ENCODE results near the gene SH2D1A. TPM values are rescaled to one million over a fixed set of nuclear protein-coding genes. Genes with fewer than 3 reads are reported as not detected.
"Not testable (repeated sequence)": the region's sequence is repeated elsewhere in the genome, so short reads cannot be mapped to it uniquely, and the experiment has no call there.

Gene SH2D1A
- total RNA-seq = under 1 TPM; 0.11 to 0.33 (median 0.20) TPM
- 0.16 TPM for polyA plus RNA-seq
- long read RNA-seq, donor 1 = 0 reads
- long read RNA-seq, donor 2 = 0 reads
- long read RNA-seq, donor 3 = 0 reads
- long read RNA-seq, donor 4 = 0 reads

- intact Hi-C loops (cut with DNase I) = no loop called here
- DNase-seq (peak in 1 of 3 donors; percentile 33), ATAC-seq (no peak)
- no peaks in the 10 kb centered on the region for H3K27me3 ChIP-seq (ENCODE audit: control insufficient read depth, insufficient read depth)
- H3K4me1 ChIP-seq (ENCODE audit: control insufficient read depth, insufficient read depth, low read length) = no peaks in the 10 kb centered on the region
- WGBS = 87% methylated on average over 19 of the region's 19 CpGs
- no peak within 1 kb of the TSS for H3K27ac ChIP-seq (ENCODE audit: low read length)
- H3K4me3 ChIP-seq (ENCODE audit: low read length) = no peak within 1 kb of the TSS
- no peaks in the 10 kb centered on the region for H3K9me3 ChIP-seq (ENCODE audit: control insufficient read depth, low read length)
Observed at GRCh38 chrX:124346117-124346876, at the start of gene SH2D1A. Gene SH2D1A (plus strand): TSS chrX:124346563. CDS start chrX:124346643, 80 bp downstream.

DNA sequence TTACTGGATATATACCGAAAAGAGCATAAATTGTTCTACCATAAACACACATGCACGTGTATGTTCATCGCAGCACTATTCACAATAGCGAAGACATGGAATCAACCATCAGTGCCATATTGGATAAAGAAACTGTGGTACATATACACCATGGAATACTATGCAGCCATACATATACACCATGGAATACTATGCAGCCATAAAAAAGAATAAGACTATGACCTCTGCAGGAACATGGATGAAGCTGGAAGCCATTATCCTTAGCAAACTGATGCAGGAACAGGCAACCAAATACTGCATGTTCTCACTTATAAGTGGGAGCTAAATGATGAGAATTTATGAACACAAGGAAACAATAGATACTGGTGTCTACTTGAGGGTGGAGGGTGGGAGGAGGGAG, 47.0 kb upstream of the SH2D1A start:
- H3K27me3 ChIP-seq (ENCODE audit: control insufficient read depth, insufficient read depth); ATAC-seq; H3K4me1 ChIP-seq (ENCODE audit: control insufficient read depth, insufficient read depth, low read length); intact Hi-C loops (cut with DNase I); DNase-seq; H3K4me3 ChIP-seq (ENCODE audit: low read length); H3K9me3 ChIP-seq (ENCODE audit: control insufficient read depth, low read length); H3K27ac ChIP-seq (ENCODE audit: low read length): not testable (repeated sequence)
- 97% methylated on average over 4 of the region's 4 CpGs for WGBS

DNA sequence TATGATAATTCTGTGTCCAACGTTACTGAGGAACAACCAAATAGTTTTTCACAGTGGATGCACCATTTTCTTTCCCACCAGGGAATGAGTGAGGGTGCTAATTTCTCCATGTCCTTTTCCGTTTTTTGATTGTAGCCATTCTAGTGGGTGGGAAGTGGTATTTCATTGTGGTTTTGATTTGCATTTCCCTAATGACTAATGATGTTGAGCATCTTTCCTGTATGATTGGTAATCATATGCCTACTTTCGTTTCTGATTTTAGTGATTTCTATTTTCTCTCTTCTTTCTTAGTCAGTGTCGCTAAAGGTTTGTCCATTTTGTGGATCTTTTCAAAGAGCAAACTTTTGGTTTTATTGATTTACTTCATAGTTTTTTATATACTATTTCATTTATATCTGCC, 46.0 kb upstream of the SH2D1A start:
- Histone ChIP-seq H3K9me3 (ENCODE audit: control insufficient read depth, low read length) (no peaks in the 10 kb centered on the region), H3K4me3 (ENCODE audit: low read length) (no peak overlapping the region), H3K27ac (ENCODE audit: low read length) (no peak overlapping the region), H3K27me3 (ENCODE audit: control insufficient read depth, insufficient read depth) (no peaks in the 10 kb centered on the region), H3K4me1 (ENCODE audit: control insufficient read depth, insufficient read depth, low read length) (no peaks in the 10 kb centered on the region)
- no peak for ATAC-seq
- intact Hi-C loops (cut with DNase I) = no loop called here
- DNase-seq = no peak
- WGBS = 69% methylated on average over 4 of the region's 4 CpGs

DNA sequence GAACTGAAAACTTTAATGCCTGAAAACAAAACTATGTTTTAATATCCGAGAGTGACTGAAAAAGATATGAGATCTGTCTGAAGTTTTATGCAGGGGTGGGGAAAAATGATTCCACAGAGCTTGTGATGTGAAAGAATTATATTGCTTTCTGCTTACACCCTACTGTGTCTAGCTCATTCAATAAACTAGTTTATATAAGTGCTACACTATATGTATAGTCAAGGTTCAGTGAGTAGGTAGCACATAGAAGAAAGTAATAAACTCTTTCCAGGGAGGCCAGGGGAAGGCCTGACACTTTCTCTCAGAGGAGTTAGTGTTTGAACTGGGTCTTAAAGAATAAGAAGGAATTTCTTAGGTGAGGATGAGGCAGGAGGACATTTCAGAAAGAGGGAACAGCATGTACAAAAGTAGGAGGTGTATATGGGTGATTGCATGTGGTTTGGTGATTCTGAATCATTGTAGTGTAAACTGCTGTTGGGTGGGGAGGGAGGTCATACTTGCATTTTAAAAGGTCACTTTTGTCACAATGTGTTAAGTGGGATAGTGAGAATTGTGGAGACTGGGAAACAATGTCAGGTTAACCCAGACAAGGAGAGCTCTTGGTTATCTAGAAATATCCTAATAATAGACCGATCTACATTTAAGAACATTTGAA, 39.0 kb upstream of the SH2D1A start:
- ATAC-seq = no peak
- no peak overlapping the region for H3K4me3 ChIP-seq (ENCODE audit: low read length)
- no peak for DNase-seq
- no peaks in the 10 kb centered on the region for H3K4me1 ChIP-seq (ENCODE audit: control insufficient read depth, insufficient read depth, low read length)
- WGBS = 60% methylated on average over 2 of the region's 2 CpGs
- H3K27ac ChIP-seq (ENCODE audit: low read length) = no peak overlapping the region
- no peaks in the 10 kb centered on the region for H3K9me3 ChIP-seq (ENCODE audit: control insufficient read depth, low read length)
- intact Hi-C loops (cut with DNase I) = no loop called here
- no peaks in the 10 kb centered on the region for H3K27me3 ChIP-seq (ENCODE audit: control insufficient read depth, insufficient read depth)

- WGBS = 85% methylated on average over 1 of the region's 1 CpG
- no peak for ATAC-seq
- Histone ChIP-seq H3K4me1 (ENCODE audit: control insufficient read depth, insufficient read depth, low read length) (no peaks in the 10 kb centered on the region), H3K9me3 (ENCODE audit: control insufficient read depth, low read length) (no peaks in the 10 kb centered on the region), H3K4me3 (ENCODE audit: low read length) (no peak overlapping the region), H3K27ac (ENCODE audit: low read length) (no peak overlapping the region), H3K27me3 (ENCODE audit: control insufficient read depth, insufficient read depth) (no peaks in the 10 kb centered on the region)
- DNase-seq = no peak
- intact Hi-C loops (cut with DNase I) = no loop called here
Observed at GRCh38 chrX:124325732-124326131, 20.6 kb upstream of the SH2D1A start.

DNA sequence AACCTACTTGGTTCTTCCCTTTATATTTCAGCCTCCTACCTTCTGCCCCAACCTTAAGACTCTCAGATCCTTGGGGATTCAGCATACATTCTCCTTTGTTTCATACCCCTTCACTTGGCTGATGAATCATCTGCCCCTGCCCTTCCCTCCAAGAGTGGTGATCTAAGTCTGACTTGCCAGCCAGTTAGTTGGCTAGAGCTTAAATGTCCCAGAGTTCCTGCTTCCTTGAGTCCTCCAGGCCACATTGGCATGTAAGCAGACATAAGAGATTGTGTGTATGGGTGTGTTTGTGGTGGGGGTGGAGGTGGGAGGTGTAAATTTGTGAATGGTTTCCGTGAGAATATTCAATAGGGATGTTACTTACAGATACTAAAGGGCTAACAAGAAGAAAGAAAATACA, 17.6 kb upstream of the SH2D1A start:
- 83% methylated on average over 1 of the region's 1 CpG for WGBS
- no peak overlapping the region for H3K4me3 ChIP-seq (ENCODE audit: low read length)

DNA sequence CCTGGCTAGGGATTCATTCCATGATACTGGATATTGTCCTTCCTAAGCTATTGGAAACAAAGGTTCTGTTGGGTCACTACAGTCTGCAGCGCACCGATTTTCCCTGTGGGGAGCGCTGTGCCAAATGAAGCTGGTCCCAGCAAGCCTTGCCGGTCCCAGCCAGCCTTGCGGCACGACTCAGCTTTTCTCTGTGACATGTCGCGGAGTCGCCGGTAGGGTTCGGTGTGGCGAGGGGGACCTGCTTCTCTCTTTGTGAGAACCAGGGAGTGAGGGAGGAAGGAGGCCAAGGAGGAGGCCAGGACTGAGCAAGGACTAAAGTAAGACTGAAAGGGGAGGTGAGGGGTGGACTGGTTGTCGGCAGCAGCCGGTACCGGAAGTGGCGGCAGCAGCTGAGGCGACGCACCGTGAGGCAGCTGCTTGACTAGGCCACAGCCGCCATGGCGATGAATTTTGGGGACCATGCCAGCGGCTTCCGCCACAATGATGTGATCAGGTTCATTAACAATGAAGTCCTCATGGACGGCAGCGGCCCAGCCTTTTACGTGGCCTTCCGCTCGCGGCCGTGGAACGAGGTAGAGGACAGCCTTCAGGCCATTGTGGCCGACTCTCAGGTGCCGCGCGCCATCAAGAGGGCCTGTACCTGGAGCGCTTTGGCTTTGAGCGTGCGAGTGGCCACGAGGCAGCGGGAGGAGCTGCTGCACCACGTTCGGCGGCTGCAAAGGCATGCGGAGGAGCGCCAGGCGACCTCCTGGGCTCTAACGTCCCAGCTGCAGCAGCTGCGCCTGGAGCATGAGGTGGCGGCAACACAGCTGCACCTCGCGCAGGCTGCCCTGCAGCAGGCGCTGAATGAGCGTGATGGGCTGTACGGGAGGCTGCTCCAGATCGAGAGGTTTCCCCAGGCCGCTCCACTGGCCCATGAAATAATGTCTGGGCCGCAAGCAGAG, 13.6 kb upstream of the SH2D1A start, which contains the start of gene TEX13D:
Gene TEX13D, plus strand, starts transcription at position 180 of the 944 bp plus-strand sequence. Its CDS starts 258 bp downstream, at position 438.
- WGBS = 97% methylated on average over 57 of the region's 57 CpGs
- ATAC-seq (no peak), DNase-seq (peak in 1 of 3 donors; percentile 40)
- Histone ChIP-seq H3K9me3 (ENCODE audit: control insufficient read depth, low read length) (no peaks in the 10 kb centered on the region), H3K4me3 (ENCODE audit: low read length) (no peak within 1 kb of the TSS), H3K4me1 (ENCODE audit: control insufficient read depth, insufficient read depth, low read length) (no peaks in the 10 kb centered on the region), H3K27me3 (ENCODE audit: control insufficient read depth, insufficient read depth) (no peaks in the 10 kb centered on the region), H3K27ac (ENCODE audit: low read length) (no peak within 1 kb of the TSS)
- intact Hi-C loops (cut with DNase I) = no loop called here

More for the DNA sequence above, 17.6 kb upstream of the SH2D1A start:
- Histone ChIP-seq H3K9me3 (ENCODE audit: control insufficient read depth, low read length) (no peaks in the 10 kb centered on the region), H3K27ac (ENCODE audit: low read length) (no peak overlapping the region), H3K4me1 (ENCODE audit: control insufficient read depth, insufficient read depth, low read length) (no peaks in the 10 kb centered on the region), H3K27me3 (ENCODE audit: control insufficient read depth, insufficient read depth) (no peaks in the 10 kb centered on the region)
- no peak for ATAC-seq
- intact Hi-C loops (cut with DNase I) = no loop called here
- DNase-seq = no peak

DNA sequence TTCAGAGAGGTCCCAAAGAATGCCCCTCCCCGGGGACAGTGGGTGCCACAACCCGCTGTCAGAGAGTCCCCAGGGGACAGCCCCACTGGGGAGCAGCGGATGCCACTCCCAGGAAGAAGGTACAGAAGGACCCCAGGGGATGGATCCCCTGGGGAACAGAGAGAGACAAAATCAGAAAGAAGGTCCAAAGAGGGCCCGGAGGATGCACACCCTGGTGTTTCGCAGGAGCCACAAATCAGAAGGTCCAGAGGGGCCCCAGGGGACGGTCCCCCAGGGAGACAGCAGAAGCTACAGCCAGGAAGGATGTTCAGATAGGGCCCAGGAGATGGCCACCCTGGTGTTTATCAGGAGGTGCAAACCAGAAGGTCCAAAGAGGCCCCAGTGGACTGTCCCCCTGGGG, 12.5 kb upstream of the SH2D1A start:
- Histone ChIP-seq H3K4me3 (ENCODE audit: low read length) (no peak overlapping the region), H3K4me1 (ENCODE audit: control insufficient read depth, insufficient read depth, low read length) (no peaks in the 10 kb centered on the region), H3K27ac (ENCODE audit: low read length) (no peak overlapping the region), H3K27me3 (ENCODE audit: control insufficient read depth, insufficient read depth) (no peaks in the 10 kb centered on the region), H3K9me3 (ENCODE audit: control insufficient read depth, low read length) (no peaks in the 10 kb centered on the region)
- DNase-seq = no peak
- ATAC-seq = no peak
- 92% methylated on average over 6 of the region's 6 CpGs for WGBS
- intact Hi-C loops (cut with DNase I) = no loop called here

- 82% methylated on average over 2 of the region's 2 CpGs for WGBS
- H3K4me3 ChIP-seq (ENCODE audit: low read length); H3K27ac ChIP-seq (ENCODE audit: low read length); ATAC-seq; H3K4me1 ChIP-seq (ENCODE audit: control insufficient read depth, insufficient read depth, low read length); H3K9me3 ChIP-seq (ENCODE audit: control insufficient read depth, low read length); intact Hi-C loops (cut with DNase I); DNase-seq; H3K27me3 ChIP-seq (ENCODE audit: control insufficient read depth, insufficient read depth): not testable (repeated sequence)
Observed at GRCh38 chrX:124334555-124334954, 11.8 kb upstream of the SH2D1A start.

- Histone ChIP-seq H3K4me3 (ENCODE audit: low read length) (no peak overlapping the region), H3K4me1 (ENCODE audit: control insufficient read depth, insufficient read depth, low read length) (no peaks in the 10 kb centered on the region), H3K27ac (ENCODE audit: low read length) (no peak overlapping the region), H3K27me3 (ENCODE audit: control insufficient read depth, insufficient read depth) (no peaks in the 10 kb centered on the region), H3K9me3 (ENCODE audit: control insufficient read depth, low read length) (no peaks in the 10 kb centered on the region)
- DNase-seq (no peak), ATAC-seq (no peak)
- intact Hi-C loops (cut with DNase I) = no loop called here
- 60% methylated on average over 1 of the region's 1 CpG for WGBS
Observed at GRCh38 chrX:124335598-124335997, 10.8 kb upstream of the SH2D1A start.

Measured in right cardiac atrium (tissue), 5 donors.